Activated T-cell treated with anti-CD3 and anti-CD28 coated beads, Interleukin-2, amount 50 U/mL, for 24 hours (primary cell): ENCODE measurements around the gene CDH1.

ENCODE experiments used
- DNase-seq: peaks from one replicate; pipeline ENCODE4 v3.0.0-alpha.2; 2020
- H3K27ac Mint-ChIP-seq: 2 replicates; pipeline ENCODE4 v1.8.0; 2020; ENCODE audit warnings: mild to moderate bottlenecking, mixed read lengths
- H3K27me3 Mint-ChIP-seq: 2 replicates; pipeline ENCODE4 v1.8.0; 2020; ENCODE audit warnings: mixed read lengths
- H3K36me3 Mint-ChIP-seq: 2 replicates; pipeline ENCODE4 v1.8.0; 2020; ENCODE audit warnings: low read depth, mixed read lengths
- H3K4me1 Mint-ChIP-seq: 2 replicates; pipeline ENCODE4 v1.8.0; 2020; ENCODE audit warnings: low read depth, mixed read lengths
- H3K4me3 Mint-ChIP-seq: 2 replicates; pipeline ENCODE4 v1.8.0; 2020; ENCODE audit warnings: mild to moderate bottlenecking, moderate library complexity, mixed read lengths
- H3K9me3 Mint-ChIP-seq: 2 replicates; pipeline ENCODE4 v1.8.0; 2020; ENCODE audit warnings: mixed read lengths

The CDH1 gene

DNA sequence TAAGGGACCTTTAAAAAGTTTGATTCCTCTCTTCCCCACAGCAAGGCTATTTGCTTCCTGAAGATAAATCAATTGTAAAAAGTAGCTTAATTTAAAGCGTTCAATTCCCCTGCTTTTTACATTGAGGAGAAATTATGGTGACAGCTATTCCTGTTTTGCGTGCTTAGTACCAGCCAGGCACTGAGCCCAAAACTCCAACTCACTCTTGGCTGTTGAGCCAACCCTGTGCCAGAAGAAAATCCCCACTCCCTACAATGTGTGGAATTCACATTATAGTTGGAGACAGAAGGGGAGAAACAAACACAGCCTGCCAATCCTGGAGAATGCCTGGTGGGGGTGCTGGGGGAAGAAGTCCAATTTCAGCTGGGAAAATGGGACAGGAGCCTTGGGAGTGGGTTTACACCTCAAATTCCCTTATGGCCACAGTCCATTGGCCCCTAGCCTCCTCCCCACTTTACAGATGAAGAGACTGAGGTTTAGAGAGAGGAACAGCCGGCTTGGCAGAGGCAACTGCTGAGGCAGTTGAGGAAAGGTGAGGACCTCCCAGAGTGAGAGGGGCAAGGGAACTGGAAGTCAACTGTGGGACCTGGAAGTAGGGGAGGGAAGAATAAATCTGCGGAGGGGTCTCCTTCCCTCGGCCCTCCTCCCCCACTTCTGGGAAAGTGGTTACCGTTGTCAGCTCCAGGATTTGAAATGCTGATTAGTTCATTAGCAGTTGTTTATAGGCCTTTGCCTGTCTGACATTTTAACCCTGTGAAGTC, 26.1 kb downstream of the CDH1 start:
- Mint-ChIP-seq H3K36me3 (no peaks in the 10 kb centered on the region), H3K9me3 (no peaks in the 10 kb centered on the region), H3K27ac (no peak overlapping the region), H3K27me3 (peaks cover 4% of the 10 kb centered on the region), H3K4me3 (no peak overlapping the region), H3K4me1 (peaks cover 40% of the 10 kb centered on the region)
- no peak for DNase-seq

DNA sequence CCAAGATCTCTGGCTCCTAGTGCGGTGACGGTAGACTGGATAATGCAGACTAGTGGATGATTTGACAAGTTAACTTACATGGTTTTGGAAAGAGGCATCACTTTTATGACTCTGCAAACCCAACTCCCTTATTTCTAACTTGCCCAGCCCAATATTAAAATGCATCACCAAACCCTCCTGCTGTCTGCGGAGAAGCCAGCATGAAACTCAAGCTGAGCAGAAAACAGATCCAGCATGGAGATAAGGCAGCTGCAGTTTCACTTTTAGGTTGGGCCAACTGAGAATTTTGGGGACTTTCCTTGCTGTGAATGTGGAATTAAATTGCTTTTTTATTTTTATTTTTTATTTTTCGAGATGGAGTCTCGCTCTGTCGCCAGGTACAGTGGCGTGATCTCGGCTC, 27.8 kb downstream of the CDH1 start:
- H3K27ac Mint-ChIP-seq = peak overlapping the region; percentile 14
- no peaks in the 10 kb centered on the region for H3K36me3 Mint-ChIP-seq
- H3K4me1 Mint-ChIP-seq = peaks cover 34% of the 10 kb centered on the region
- no peak overlapping the region for H3K4me3 Mint-ChIP-seq
- no peak for DNase-seq
- no peaks in the 10 kb centered on the region for H3K9me3 Mint-ChIP-seq
- peaks cover 4% of the 10 kb centered on the region for H3K27me3 Mint-ChIP-seq

DNA sequence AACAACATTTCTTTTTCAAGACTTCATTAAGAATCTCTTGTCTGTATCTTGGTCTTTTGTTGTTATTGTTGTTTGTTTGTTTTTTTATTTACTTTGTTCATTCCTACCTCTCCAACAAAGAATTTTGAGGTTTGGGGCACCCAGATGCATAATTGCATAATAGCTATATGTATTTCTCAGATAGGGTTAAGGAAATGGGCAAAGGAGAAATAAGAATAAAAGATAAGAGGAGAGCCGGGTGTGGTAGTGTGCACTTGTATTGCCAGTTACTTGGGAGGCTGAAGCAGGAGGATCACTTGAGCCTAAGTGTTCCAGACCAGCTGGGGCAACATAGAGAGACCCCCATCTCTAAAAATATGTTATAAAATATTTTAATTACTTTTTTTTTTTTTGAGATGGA, 30.5 kb downstream of the CDH1 start:
- no peaks in the 10 kb centered on the region for H3K36me3 Mint-ChIP-seq

DNA sequence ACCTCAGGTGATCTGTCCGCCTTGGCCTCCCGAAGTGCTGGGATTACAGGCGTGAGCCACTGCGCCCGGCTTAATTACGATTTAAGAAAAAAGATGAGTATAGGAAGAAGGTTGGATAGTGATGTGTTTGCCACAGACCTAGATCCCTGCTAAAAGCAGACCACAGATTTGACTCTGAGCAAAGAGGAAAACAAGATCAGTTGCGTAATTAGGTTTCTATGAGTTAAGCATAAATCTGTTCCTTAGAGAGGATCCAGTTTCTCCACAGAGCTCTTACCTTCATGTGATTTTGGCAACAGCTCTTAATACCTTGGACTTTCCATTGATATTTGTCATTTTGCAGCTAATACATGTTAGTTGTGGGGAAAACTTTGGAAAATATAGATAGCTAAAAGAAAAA, 31.1 kb downstream of the CDH1 start:
- Mint-ChIP-seq H3K27ac (no peak overlapping the region), H3K27me3 (peaks cover 7% of the 10 kb centered on the region), H3K4me3 (no peak overlapping the region), H3K36me3 (no peaks in the 10 kb centered on the region), H3K4me1 (peaks cover 19% of the 10 kb centered on the region), H3K9me3 (no peaks in the 10 kb centered on the region)
- no peak for DNase-seq

More for the DNA sequence above, 30.5 kb downstream of the CDH1 start:
- Mint-ChIP-seq H3K27ac (no peak overlapping the region), H3K4me1 (peaks cover 19% of the 10 kb centered on the region), H3K9me3 (no peaks in the 10 kb centered on the region), H3K27me3 (peaks cover 7% of the 10 kb centered on the region), H3K4me3 (no peak overlapping the region)
- DNase-seq = no peak

DNA sequence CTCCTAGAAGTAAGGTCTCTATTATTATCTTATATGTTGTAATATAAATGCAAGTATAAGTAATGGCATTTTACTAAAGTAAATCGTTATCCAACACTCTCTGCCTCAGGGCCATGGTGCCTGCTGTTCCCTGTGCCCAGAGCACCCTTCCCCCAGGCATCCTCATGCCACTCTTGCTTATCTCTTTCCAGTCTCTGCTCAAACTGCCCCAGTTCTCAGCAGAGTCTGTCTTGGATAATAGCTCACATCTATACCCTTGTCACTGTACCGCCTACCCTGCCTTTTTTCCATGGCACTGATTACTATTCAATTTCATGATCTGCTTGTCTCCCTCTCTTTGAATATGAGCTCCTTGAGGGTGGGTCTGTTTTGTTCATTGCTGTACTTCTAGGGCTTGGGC, 31.7 kb downstream of the CDH1 start:
- Mint-ChIP-seq H3K4me1 (peaks cover 17% of the 10 kb centered on the region), H3K27me3 (peaks cover 7% of the 10 kb centered on the region), H3K27ac (no peak overlapping the region), H3K9me3 (no peaks in the 10 kb centered on the region), H3K36me3 (no peaks in the 10 kb centered on the region), H3K4me3 (no peak overlapping the region)
- no peak for DNase-seq

DNA sequence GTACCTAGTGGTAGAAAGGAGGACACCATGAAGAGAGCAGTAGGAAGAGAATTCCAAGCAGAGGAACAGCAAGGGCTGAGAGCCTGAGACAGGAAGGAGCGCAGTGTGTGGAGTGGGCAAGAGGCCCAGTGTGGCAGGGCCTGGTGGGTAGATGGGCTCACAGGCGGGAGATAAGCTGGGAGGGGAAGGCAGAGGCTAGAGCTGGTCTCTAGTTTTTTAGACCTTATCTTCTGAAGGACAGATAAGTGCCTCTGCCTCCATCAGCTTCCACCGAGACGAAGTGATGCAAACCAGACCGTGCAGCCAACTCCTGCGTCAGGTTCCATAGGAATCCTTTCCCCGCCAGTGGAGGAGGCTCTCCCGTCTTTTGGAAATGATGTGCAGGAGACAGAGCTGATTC, 33.6 kb downstream of the CDH1 start:
- no peak for DNase-seq
- Mint-ChIP-seq H3K36me3 (no peaks in the 10 kb centered on the region), H3K27ac (no peak overlapping the region), H3K4me1 (peaks cover 1% of the 10 kb centered on the region), H3K4me3 (no peak overlapping the region), H3K27me3 (peaks cover 7% of the 10 kb centered on the region), H3K9me3 (no peaks in the 10 kb centered on the region)

DNA sequence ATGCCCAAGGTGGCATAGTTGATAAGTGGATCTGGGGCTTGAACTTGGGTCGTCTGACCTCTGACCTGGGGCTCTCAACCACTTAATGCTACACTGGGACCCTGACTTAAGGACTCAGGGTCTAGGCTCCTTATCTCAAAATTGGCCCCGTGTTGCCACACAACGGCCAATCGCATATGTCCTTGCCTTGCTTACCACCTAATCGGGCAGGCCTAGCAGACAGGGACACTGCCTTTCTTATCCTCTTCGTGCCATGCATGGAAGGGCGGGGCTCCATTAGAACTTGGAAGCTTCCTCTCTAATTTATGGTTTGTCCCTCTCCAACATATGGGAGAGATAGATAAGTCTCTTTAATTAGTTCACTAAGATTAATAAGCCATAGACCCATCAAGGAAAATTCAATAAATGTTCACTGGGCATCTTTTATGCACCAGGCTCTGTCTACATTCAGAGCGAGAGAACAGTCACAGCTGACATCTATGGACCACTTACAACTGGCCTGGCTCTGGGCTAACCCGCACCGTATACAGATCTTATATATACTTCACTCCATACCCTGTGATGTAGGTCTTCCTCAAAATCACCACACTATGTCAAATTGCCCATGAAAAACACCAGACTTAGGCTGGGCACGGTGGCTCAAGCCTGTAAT, 35.1 kb downstream of the CDH1 start:
- no peaks in the 10 kb centered on the region for H3K36me3 Mint-ChIP-seq

DNA sequence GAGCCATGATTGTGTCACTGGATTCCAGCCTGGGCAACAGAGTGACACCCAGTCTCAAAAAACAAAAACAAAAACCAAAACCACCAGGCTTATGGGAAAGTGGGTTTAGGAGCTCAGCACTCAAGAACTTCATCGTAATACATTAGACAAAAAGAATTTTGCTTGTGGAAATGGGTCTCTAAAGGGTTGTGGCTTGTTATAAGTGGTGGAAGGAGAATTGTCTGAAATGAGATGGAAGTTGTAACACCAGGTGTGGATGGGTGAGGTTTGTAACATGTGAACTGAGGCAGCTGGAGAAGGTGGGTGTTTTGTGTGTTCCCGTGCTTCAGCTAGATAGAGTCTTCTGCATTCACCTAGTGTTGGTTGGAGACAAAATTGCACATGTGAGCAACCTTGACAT, 35.8 kb downstream of the CDH1 start:
- no peak overlapping the region for H3K4me3 Mint-ChIP-seq
- H3K27ac Mint-ChIP-seq = no peak overlapping the region
- peaks cover 7% of the 10 kb centered on the region for H3K27me3 Mint-ChIP-seq
- DNase-seq = no peak
- H3K36me3 Mint-ChIP-seq = no peaks in the 10 kb centered on the region
- H3K4me1 Mint-ChIP-seq = peaks cover 7% of the 10 kb centered on the region
- H3K9me3 Mint-ChIP-seq = no peaks in the 10 kb centered on the region

More for the DNA sequence above, 35.1 kb downstream of the CDH1 start:
- no peak for DNase-seq
- H3K9me3 Mint-ChIP-seq = no peaks in the 10 kb centered on the region
- H3K27me3 Mint-ChIP-seq = peaks cover 7% of the 10 kb centered on the region
- no peak overlapping the region for H3K27ac Mint-ChIP-seq
- H3K4me3 Mint-ChIP-seq = no peak overlapping the region
- peaks cover 7% of the 10 kb centered on the region for H3K4me1 Mint-ChIP-seq

DNA sequence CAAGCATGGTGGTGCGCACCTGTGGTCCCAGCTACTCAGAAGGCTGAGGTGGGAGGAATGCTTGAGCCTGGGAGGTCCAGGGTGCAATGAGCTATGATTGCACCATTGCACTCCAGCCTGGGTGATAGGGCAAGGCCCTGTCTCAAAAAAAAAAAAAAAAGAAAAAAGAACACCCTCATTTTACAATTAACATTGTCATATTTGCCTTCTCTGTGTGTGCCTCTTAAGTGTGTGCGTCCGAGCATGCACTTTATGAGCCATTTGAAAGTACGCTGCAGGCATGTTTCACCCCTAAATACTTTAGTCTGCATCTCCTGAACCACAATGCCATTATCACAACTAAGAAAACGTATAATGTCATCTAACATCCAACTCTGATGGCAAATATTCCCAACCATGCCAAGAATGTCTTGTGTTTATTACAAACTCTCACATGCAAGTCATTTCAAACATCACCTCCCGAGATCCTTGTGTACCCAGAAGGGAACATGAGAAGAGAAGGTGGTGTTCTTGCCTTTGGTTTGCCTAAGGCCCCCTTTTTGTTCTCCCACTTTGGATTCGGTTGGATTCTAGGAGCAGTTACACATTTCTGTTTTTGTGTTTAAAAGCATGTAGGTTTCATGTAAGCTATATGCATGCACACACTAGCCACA, 38.0 kb downstream of the CDH1 start:
- no peaks in the 10 kb centered on the region for H3K9me3 Mint-ChIP-seq
- H3K27me3 Mint-ChIP-seq = peaks cover 7% of the 10 kb centered on the region
- H3K4me3 Mint-ChIP-seq = no peak overlapping the region
- H3K4me1 Mint-ChIP-seq = peaks cover 7% of the 10 kb centered on the region
- H3K27ac Mint-ChIP-seq = no peak overlapping the region
- H3K36me3 Mint-ChIP-seq = no peaks in the 10 kb centered on the region
- DNase-seq = no peak

DNA sequence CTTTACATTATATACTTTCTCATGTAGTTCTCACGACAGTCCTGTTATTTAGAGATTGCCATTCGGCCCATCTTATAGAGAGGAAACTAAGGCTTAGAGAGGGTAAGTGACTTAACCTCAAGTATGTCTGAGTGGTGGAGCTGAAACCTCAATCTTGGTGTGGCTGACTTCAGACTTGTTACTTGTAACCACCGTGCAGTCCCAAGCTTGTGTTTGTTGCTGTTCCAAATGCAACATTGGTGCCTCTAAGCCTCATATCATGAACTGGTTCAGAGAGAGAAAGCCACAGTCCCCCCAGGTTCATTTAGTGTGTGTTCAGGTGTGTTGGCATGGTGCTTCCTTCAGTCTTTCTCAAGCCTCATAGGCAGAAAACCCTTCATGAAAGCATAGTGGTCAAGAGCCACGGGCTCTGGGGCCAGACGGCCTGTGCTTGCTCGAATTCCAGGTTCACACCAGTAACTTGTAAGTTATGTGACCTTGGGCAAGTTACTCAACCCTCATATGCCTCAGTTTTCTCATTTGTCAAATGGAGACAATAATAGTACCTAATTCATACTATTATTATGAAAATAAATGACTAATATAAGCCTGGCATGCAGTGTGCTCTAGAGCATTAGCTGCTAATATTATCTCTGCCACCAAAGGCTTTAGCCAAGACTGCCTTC, 39.9 kb downstream of the CDH1 start:
- Mint-ChIP-seq H3K27ac (no peak overlapping the region), H3K4me1 (peaks cover 11% of the 10 kb centered on the region), H3K4me3 (no peak overlapping the region), H3K9me3 (no peaks in the 10 kb centered on the region), H3K36me3 (no peaks in the 10 kb centered on the region), H3K27me3 (peaks cover 5% of the 10 kb centered on the region)
- no peak for DNase-seq

DNA sequence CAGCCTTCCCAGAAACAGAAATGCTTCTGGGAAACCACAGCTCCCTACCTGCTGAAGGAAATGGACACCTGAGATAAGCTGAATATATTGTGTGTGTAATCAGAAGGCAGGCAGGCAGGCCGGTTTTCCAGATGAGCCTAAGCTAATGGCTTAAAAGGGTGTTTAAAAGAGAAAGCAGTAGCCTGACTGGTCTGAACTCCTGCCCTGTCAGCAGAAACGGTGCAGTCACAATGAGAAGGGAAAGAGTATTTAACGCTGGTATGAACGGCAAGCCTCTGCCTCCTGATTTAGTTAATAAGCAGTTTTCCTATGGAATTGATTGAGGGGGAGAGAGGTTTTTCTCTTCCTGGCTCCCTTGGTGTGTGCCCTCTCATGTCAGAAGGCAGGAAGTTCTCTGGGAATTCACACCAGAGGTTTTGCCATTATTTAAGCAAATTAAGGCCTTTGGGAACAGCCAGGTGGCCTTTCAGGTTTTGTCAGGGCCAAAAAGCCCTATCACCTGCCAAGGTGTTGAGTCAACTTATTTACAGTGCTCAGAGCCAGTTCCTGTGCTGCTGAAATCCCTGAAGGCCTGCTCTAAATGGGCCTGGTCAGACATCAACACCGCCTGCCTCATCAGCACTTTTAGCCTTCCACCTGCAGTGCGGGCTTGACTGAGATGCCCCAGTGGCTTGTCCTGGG, 41.6 kb downstream of the CDH1 start:
- Mint-ChIP-seq H3K4me1 (peaks cover 21% of the 10 kb centered on the region), H3K36me3 (no peaks in the 10 kb centered on the region), H3K9me3 (no peaks in the 10 kb centered on the region), H3K27me3 (no peaks in the 10 kb centered on the region), H3K4me3 (no peak overlapping the region), H3K27ac (no peak overlapping the region)
- no peak for DNase-seq

DNA sequence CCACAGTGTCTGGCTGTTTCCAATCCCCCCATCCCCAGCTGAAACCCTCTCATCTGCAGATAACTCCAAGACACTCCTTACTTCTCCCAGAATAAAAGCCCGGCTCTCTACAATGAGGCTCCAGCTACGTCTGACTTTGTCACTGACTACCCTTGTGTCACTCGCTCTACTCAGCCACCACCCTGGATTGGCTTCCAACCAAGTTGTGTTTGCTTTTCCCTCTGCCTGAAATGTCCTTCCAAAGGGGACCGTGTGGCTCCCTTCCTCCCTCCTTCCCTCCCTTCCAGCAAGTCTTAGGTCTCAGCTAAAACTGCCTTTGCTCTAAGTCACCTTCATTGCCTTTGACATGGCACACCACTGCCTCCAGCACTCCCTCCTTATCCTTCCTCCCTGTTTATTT, 42.8 kb downstream of the CDH1 start:
- Mint-ChIP-seq H3K27ac (no peak overlapping the region), H3K4me3 (no peak overlapping the region), H3K4me1 (peaks cover 21% of the 10 kb centered on the region), H3K9me3 (no peaks in the 10 kb centered on the region), H3K36me3 (no peaks in the 10 kb centered on the region), H3K27me3 (no peaks in the 10 kb centered on the region)
- no peak for DNase-seq

DNA sequence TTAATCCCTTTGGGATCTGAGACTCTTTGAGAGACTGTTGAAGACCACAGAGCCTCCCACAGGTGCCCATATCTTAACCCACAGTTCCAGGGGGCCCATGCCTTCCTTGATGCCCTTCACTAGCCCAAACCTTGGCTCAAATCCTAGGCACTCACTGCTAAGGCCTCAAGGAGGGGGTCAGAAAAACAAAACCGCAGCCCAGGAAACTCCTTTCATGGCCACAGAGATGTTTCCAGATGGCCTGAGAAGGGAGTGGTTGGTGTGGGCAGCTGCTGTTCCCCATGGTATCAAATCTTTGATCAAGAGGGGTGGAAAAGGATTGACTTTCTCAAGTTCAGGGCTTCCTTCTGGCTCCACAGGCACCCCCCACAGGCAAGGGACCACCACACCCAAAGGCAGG, 44.7 kb downstream of the CDH1 start:
- no peak for DNase-seq
- Mint-ChIP-seq H3K4me1 (peaks cover 17% of the 10 kb centered on the region), H3K36me3 (no peaks in the 10 kb centered on the region), H3K4me3 (no peak overlapping the region), H3K9me3 (no peaks in the 10 kb centered on the region), H3K27ac (no peak overlapping the region), H3K27me3 (peaks cover 2% of the 10 kb centered on the region)
